HepG2 (cell line): Measurements from ENCODE around the gene EVA1A. TPM values are rescaled to one million over a fixed set of nuclear protein-coding genes. Genes with fewer than 3 reads are reported as not detected.

ENCODE experiments used
- ARNT2 ChIP-seq: sonication (generic); formaldehyde crosslinking; IDR thresholded peaks from 2 replicates; pipeline ENCODE4 v1.8.0; 2022; ENCODE audit warnings: mild to moderate bottlenecking, low read depth, missing genetic modification reagents, moderate library complexity
- FOXO1 ChIP-seq: sonication (generic); formaldehyde crosslinking; IDR thresholded peaks from 2 replicates; pipeline ENCODE4 v1.4.0; 2020; ENCODE audit warnings: missing genetic modification reagents
- KAT7 ChIP-seq: IDR thresholded peaks from 2 replicates; pipeline ENCODE4 v1.6.1; 2018; ENCODE audit warnings: borderline replicate concordance, missing compliant biosample characterization
- LCORL ChIP-seq, 2 experiments: fragments of 450-650 bp in 1 of 2; sonication (generic) in 1 of 2; formaldehyde crosslinking in 1 of 2; IDR thresholded peaks; 2 replicates each; pipeline versions ENCODE4 v1.5.0 to v1.6.1; 2017 to 2020; ENCODE audit warnings: antibody characterized with exemption in 1 of 2, missing genetic modification reagents in 1 of 2
- MIXL1 ChIP-seq: IDR thresholded peaks from 2 replicates; pipeline ENCODE4 v1.6.1; 2016
- PAX8 ChIP-seq: sonication (generic); formaldehyde crosslinking; IDR thresholded peaks from 2 replicates; pipeline ENCODE4 v1.8.0; 2022; ENCODE audit warnings: mild to moderate bottlenecking, missing genetic modification reagents, borderline replicate concordance
- RBFOX2 ChIP-seq: fragments of 200-400 bp; formaldehyde crosslinking; IDR thresholded peaks from 2 replicates; pipeline ENCODE4 v1.6.1; 2017; ENCODE audit warnings: low read depth, mild to moderate bottlenecking, low read length
- SMAD3 ChIP-seq: sonication (generic); formaldehyde crosslinking; IDR thresholded peaks from 2 replicates; pipeline ENCODE4 v1.4.0; 2020; ENCODE audit warnings: missing genetic modification reagents
- ZNF709 ChIP-seq: sonication (generic); formaldehyde crosslinking; IDR thresholded peaks from 2 replicates; pipeline ENCODE4 v1.5.0; 2020; ENCODE audit warnings: mild to moderate bottlenecking, missing genetic modification reagents
- ZNF879 ChIP-seq: sonication (generic); formaldehyde crosslinking; IDR thresholded peaks from 2 replicates; pipeline ENCODE4 v1.8.1; 2023; ENCODE audit warnings: missing genetic modification reagents
- ZSCAN12 ChIP-seq: sonication (generic); formaldehyde crosslinking; IDR thresholded peaks from 2 replicates; pipeline ENCODE4 v1.9.0; 2021; ENCODE audit warnings: mild to moderate bottlenecking, missing genetic modification reagents
- polyA plus RNA-seq, 8 experiments: library from polyadenylated mRNA; depleted of rRNA in 3 of 8; stranded (reverse) in 7 of 8; unstranded in 1 of 8; fragments of >200 nt; fragmentation: Illumina TruSeq in 4 of 8; extraction: Trizol in 4 of 8; gene quantifications; 2 replicates each; pipeline versions ENCODE4 v1.2.1 to v1.2.3, GENCODE V29; 2011 to 2016; ENCODE audit warnings: low read depth in 4 of 8, missing spikeins in 1 of 8, mixed read lengths in 1 of 8; ENCODE audit not compliant: insufficient read depth in 1 of 8
- total RNA-seq, 5 experiments: library from RNA; depleted of rRNA; stranded (reverse); fragments of >200 nt; fragmentation: Illumina TruSeq; extraction: Trizol; gene quantifications; 2 replicates each; pipeline ENCODE4 v1.2.3, GENCODE V29; 2016; ENCODE audit warnings: low read depth in 1 of 5
- TF ChIP-seq, protein P1 (sequence below): sonication (generic); formaldehyde crosslinking; conservative IDR thresholded peaks from 2 replicates; pipeline ENCODE4 v1.4.0; 2020; ENCODE audit warnings: missing genetic modification reagents
- TF ChIP-seq, protein P2 (sequence below): sonication (generic); formaldehyde crosslinking; IDR thresholded peaks from 2 replicates; pipeline ENCODE4 v1.4.0; 2020; ENCODE audit warnings: mild to moderate bottlenecking, low read depth, missing genetic modification reagents
- TF ChIP-seq, protein P3 (sequence below), 2 experiments: IDR thresholded peaks; 2 replicates each; pipeline ENCODE4 v1.6.1; 2011 to 2012; ENCODE audit warnings: low read length in 2 of 2, borderline replicate concordance in 1 of 2, low read depth in 1 of 2, mild to moderate bottlenecking in 1 of 2, moderate library complexity in 1 of 2

The EVA1A gene
- total and polyA plus RNA-seq, 2 of the 13 experiments (the other 11 are each of a cell fraction or from before 2014, with no cell fraction given) = 57.5 to 57.8 TPM

DNA sequence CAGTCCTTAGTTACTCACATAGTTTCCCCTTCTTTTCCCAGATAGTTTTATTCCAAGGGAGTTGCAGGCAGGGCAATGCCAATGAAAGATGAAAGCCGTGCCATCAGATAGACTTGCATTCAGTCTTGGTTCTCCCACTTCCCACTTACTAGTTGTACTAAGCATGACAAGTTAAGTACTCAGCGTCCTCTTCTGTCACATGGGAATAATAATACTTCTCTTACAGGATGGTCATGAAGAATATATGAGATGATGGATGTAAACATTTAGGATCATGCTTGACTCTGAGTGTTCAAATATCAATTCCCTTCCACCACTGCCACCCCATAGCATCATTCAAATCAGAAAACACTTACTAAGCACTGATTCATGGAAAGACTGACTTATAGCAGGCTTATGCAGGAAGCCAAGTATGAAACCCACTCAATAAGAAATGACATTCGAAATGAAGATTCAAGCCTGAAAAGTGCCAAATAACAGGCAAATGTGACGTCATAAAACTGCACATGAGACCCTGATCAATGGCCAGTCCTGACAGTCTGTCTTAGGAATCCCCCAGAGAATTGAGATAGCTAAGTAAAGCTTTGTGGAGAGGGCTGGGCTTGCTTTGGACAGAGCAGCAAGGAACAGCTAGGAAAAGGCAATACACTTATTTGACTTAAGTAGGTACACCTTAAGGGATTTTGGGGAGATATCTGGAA is 11.1 kb upstream of the EVA1A start (continued):
- TF ChIP-seq SMAD3 (CRISPR knock-in tag) (no peak), ZNF709 (CRISPR knock-in tag) (no peak), ARNT2 (CRISPR knock-in tag) (0 out of 2 replicates have a peak, but pooled peaks have one; percentile 12), RBFOX2 (peak; percentile 60; the same call in 1 of the 2 replicates), ZNF879 (CRISPR knock-in tag) (0 out of 2 replicates have a peak, but pooled peaks have one; percentile 35), KAT7 (CRISPR knock-in tag) (peak; percentile 79), ZSCAN12 (CRISPR knock-in tag) (0 out of 2 replicates have a peak, but pooled peaks have one; percentile 4), PAX8 (0 out of 2 replicates have a peak, but pooled peaks have one; percentile 11), FOXO1 (CRISPR knock-in tag) (no peak), MIXL1 (0 out of 2 replicates have a peak, but pooled peaks have one; percentile 31), LCORL (IDR thresholded peaks at IDR 0.05) (no peak), LCORL (CRISPR knock-in tag; IDR thresholded peaks at IDR 0.05) (0 out of 2 replicates have a peak, but pooled peaks have one; percentile 23)
- TF ChIP-seq, protein P1, sequence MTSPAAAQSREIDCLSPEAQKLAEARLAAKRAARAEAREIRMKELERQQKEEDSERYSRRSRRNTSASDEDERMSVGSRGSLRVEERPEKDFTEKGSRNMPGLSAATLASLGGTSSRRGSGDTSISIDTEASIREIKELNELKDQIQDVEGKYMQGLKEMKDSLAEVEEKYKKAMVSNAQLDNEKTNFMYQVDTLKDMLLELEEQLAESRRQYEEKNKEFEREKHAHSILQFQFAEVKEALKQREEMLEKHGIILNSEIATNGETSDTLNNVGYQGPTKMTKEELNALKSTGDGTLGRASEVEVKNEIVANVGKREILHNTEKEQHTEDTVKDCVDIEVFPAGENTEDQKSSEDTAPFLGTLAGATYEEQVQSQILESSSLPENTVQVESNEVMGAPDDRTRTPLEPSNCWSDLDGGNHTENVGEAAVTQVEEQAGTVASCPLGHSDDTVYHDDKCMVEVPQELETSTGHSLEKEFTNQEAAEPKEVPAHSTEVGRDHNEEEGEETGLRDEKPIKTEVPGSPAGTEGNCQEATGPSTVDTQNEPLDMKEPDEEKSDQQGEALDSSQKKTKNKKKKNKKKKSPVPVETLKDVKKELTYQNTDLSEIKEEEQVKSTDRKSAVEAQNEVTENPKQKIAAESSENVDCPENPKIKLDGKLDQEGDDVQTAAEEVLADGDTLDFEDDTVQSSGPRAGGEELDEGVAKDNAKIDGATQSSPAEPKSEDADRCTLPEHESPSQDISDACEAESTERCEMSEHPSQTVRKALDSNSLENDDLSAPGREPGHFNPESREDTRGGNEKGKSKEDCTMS = 0 out of 2 replicates have a peak, but pooled peaks have one; percentile 58
- TF ChIP-seq, protein P2, sequence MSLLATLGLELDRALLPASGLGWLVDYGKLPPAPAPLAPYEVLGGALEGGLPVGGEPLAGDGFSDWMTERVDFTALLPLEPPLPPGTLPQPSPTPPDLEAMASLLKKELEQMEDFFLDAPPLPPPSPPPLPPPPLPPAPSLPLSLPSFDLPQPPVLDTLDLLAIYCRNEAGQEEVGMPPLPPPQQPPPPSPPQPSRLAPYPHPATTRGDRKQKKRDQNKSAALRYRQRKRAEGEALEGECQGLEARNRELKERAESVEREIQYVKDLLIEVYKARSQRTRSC (CRISPR knock-in tag) = 0 out of 2 replicates have a peak, but pooled peaks have one; percentile 27
- TF ChIP-seq, protein P3, sequence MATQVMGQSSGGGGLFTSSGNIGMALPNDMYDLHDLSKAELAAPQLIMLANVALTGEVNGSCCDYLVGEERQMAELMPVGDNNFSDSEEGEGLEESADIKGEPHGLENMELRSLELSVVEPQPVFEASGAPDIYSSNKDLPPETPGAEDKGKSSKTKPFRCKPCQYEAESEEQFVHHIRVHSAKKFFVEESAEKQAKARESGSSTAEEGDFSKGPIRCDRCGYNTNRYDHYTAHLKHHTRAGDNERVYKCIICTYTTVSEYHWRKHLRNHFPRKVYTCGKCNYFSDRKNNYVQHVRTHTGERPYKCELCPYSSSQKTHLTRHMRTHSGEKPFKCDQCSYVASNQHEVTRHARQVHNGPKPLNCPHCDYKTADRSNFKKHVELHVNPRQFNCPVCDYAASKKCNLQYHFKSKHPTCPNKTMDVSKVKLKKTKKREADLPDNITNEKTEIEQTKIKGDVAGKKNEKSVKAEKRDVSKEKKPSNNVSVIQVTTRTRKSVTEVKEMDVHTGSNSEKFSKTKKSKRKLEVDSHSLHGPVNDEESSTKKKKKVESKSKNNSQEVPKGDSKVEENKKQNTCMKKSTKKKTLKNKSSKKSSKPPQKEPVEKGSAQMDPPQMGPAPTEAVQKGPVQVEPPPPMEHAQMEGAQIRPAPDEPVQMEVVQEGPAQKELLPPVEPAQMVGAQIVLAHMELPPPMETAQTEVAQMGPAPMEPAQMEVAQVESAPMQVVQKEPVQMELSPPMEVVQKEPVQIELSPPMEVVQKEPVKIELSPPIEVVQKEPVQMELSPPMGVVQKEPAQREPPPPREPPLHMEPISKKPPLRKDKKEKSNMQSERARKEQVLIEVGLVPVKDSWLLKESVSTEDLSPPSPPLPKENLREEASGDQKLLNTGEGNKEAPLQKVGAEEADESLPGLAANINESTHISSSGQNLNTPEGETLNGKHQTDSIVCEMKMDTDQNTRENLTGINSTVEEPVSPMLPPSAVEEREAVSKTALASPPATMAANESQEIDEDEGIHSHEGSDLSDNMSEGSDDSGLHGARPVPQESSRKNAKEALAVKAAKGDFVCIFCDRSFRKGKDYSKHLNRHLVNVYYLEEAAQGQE (IDR thresholded peaks at IDR 0.05; ENCODE audit: borderline replicate concordance in 1 of 2, low read depth in 1 of 2, low read length in 2 of 2) = no peak
